Measurements from ENCODE around the gene ST13. TPM values are rescaled to one million over a fixed set of nuclear protein-coding genes. Genes with fewer than 3 reads are reported as not detected.

ST13 gene
- total and polyA plus RNA-seq, 9 of the 15 experiments (the other 6 are each of a cell fraction or from before 2014, with no cell fraction given): 53.6 to 311 (median 195) TPM

DNA sequence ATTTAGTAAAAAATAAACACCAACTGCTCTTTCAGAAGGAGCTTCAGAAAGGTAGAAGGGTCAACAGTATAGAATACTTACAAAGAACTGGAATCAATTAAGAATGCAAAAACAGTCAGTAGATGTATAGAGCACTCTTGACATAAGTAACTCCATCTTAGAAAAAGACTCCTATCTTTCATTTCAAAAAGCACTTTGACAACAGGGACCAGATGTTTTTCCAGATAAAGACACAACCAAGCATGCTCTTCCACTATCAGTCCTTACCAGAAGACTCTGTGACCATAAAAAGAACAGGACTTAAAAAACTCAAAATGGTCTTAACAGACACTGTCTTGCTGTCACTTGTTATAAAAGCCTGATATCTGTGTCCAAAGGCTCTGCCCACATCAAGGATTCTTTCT lies 42.5 kb downstream of the ST13 start (continued):
- TF ChIP-seq, protein P1, sequence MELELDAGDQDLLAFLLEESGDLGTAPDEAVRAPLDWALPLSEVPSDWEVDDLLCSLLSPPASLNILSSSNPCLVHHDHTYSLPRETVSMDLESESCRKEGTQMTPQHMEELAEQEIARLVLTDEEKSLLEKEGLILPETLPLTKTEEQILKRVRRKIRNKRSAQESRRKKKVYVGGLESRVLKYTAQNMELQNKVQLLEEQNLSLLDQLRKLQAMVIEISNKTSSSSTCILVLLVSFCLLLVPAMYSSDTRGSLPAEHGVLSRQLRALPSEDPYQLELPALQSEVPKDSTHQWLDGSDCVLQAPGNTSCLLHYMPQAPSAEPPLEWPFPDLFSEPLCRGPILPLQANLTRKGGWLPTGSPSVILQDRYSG (tag; conservative IDR thresholded peaks at IDR 0.05; ENCODE audit: low read depth): peak; percentile 100
- no peak; the same call in 1 of the 2 replicates for TF ChIP-seq EGR1 (conservative IDR thresholded peaks at IDR 0.05)
- TF ChIP-seq ESRRA (IDR thresholded peaks at IDR 0.05; ENCODE audit: borderline replicate concordance, low read depth): peak; percentile 40; the same call in 1 of the 2 replicates
- TF ChIP-seq MYBL2 (IDR thresholded peaks at IDR 0.05; ENCODE audit: low read depth): no peak; the same call in 1 of the 2 replicates
- no peak for TF ChIP-seq MYBL2 (CRISPR knock-in tag; IDR thresholded peaks at IDR 0.05; ENCODE audit: borderline replicate concordance)
- peak; percentile 73; the same call in 1 of the 2 replicates for TF ChIP-seq TARDBP (IDR thresholded peaks at IDR 0.05)
- 0 out of 2 replicates have a peak, but pooled peaks have one; percentile 7 for TF ChIP-seq JUN (IDR thresholded peaks at IDR 0.05; ENCODE audit: borderline replicate concordance, low read depth, low read length)
- TF ChIP-seq JUN (CRISPR knock-in tag; IDR thresholded peaks at IDR 0.05; ENCODE audit: borderline replicate concordance): no peak
- TF ChIP-seq NCOA4 (IDR thresholded peaks at IDR 0.05; ENCODE audit: partially characterized antibody): no peak
- TF ChIP-seq ZNF444 (CRISPR knock-in tag; IDR thresholded peaks at IDR 0.05): peak; percentile 98
- no peak for TF ChIP-seq PHF21A (IDR thresholded peaks at IDR 0.05; ENCODE audit: borderline replicate concordance, low read depth)
- TF ChIP-seq ZNF384 (IDR thresholded peaks at IDR 0.05; ENCODE audit: low read depth, low read length): peak; percentile 45; the same call in 1 of the 2 replicates
- peak in 1 of 2 experiments; percentile 53; a peak in 2 of 4 replicates for TF ChIP-seq RAD21 (CRISPR knock-in tag; conservative IDR thresholded peaks at IDR 0.05 in 1 of 2, IDR thresholded peaks at IDR 0.05 in 1 of 2)
- no peak for TF ChIP-seq NELFE (IDR thresholded peaks at IDR 0.05; ENCODE audit: insufficient read depth, insufficient read length)
- TF ChIP-seq TOE1 (IDR thresholded peaks at IDR 0.05; ENCODE audit: borderline replicate concordance): 0 out of 2 replicates have a peak, but pooled peaks have one; percentile 16
- no peak for TF ChIP-seq TOE1 (CRISPR knock-in tag; IDR thresholded peaks at IDR 0.05; ENCODE audit: borderline replicate concordance, low read depth)
- TF ChIP-seq, protein P2, sequence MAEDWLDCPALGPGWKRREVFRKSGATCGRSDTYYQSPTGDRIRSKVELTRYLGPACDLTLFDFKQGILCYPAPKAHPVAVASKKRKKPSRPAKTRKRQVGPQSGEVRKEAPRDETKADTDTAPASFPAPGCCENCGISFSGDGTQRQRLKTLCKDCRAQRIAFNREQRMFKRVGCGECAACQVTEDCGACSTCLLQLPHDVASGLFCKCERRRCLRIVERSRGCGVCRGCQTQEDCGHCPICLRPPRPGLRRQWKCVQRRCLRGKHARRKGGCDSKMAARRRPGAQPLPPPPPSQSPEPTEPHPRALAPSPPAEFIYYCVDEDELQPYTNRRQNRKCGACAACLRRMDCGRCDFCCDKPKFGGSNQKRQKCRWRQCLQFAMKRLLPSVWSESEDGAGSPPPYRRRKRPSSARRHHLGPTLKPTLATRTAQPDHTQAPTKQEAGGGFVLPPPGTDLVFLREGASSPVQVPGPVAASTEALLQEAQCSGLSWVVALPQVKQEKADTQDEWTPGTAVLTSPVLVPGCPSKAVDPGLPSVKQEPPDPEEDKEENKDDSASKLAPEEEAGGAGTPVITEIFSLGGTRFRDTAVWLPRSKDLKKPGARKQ (CRISPR knock-in tag; IDR thresholded peaks at IDR 0.05): peak; percentile 99
- no peak for TF ChIP-seq RBM15 (IDR thresholded peaks at IDR 0.05; ENCODE audit: insufficient read depth, low read length)
- TF ChIP-seq, protein P3, sequence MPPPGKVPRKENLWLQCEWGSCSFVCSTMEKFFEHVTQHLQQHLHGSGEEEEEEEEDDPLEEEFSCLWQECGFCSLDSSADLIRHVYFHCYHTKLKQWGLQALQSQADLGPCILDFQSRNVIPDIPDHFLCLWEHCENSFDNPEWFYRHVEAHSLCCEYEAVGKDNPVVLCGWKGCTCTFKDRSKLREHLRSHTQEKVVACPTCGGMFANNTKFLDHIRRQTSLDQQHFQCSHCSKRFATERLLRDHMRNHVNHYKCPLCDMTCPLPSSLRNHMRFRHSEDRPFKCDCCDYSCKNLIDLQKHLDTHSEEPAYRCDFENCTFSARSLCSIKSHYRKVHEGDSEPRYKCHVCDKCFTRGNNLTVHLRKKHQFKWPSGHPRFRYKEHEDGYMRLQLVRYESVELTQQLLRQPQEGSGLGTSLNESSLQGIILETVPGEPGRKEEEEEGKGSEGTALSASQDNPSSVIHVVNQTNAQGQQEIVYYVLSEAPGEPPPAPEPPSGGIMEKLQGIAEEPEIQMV (tag; conservative IDR thresholded peaks at IDR 0.05; ENCODE audit: low read depth): peak; percentile 98
- TF ChIP-seq ZNF253 (CRISPR knock-in tag; conservative IDR thresholded peaks at IDR 0.05): peak; percentile 89
- TF ChIP-seq KDM4B (IDR thresholded peaks at IDR 0.05; ENCODE audit: borderline replicate concordance in 2 of 2, low read depth in 1 of 2): no peak
- no peak for TF ChIP-seq ZNF408 (CRISPR knock-in tag; IDR thresholded peaks at IDR 0.05; ENCODE audit: low read depth)
- TF ChIP-seq, protein P4, sequence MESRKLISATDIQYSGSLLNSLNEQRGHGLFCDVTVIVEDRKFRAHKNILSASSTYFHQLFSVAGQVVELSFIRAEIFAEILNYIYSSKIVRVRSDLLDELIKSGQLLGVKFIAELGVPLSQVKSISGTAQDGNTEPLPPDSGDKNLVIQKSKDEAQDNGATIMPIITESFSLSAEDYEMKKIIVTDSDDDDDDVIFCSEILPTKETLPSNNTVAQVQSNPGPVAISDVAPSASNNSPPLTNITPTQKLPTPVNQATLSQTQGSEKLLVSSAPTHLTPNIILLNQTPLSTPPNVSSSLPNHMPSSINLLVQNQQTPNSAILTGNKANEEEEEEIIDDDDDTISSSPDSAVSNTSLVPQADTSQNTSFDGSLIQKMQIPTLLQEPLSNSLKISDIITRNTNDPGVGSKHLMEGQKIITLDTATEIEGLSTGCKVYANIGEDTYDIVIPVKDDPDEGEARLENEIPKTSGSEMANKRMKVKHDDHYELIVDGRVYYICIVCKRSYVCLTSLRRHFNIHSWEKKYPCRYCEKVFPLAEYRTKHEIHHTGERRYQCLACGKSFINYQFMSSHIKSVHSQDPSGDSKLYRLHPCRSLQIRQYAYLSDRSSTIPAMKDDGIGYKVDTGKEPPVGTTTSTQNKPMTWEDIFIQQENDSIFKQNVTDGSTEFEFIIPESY (CRISPR knock-in tag; IDR thresholded peaks at IDR 0.05): no peak

Data from K562 (cell line).